ENCODE results near the gene GINS1. TPM values are rescaled to one million over a fixed set of nuclear protein-coding genes. Genes with fewer than 3 reads are reported as not detected.

Gene GINS1
- total RNA-seq, 1 donor from 2014 or later, result 6.6 TPM

DNA sequence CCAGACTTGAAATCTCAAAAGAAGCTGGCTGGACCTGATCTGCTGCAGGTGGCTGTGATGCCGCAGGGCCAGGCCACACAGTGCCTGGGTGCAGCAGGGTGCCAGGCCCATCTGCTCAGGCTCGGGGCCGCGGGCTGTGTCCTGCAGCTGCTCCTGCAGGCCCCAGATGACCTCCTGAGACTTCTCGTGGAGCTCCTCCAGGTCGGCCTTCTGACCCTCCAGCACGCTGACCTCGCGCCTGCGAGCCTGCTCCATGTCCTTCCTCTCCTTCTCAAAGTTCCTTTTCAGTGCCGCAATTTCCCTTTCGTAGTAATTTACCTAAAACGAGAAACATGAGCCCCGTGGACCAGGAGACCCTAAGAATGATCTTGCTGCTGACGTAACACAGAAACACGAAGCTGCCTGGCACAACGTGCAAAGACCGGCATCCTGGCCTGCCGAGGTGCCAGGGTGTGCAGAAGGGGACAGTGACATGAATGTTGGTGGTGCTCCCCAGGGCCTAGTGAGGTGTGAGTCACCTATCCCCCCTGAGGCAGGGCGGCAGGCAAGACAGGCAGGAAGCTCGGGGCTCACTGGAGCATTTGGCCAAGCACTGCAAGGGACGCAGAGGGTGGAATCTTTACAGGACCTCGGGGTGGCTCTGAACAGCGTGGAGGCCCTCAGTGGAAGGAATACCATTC is 71.6 kb downstream of the GINS1 start:
- H3K36me3 Mint-ChIP-seq (ENCODE audit: low read depth, unreplicated experiment), result peaks cover 19% of the 10 kb centered on the region
- DNase-seq (ENCODE audit: low read depth) (no peak), FAIRE-seq (no peak)
- H3K9me3 Mint-ChIP-seq (ENCODE audit: unreplicated experiment), result no peaks in the 10 kb centered on the region
- no peak for TF ChIP-seq EZH2 (IDR thresholded peaks at IDR 0.05; ENCODE audit: insufficient read depth, low read length)
- no peak overlapping the region for H2AFZ ChIP-seq (ENCODE audit: low read depth, low read length)
- H3K4me1 Mint-ChIP-seq (ENCODE audit: low read depth, unreplicated experiment), result no peaks in the 10 kb centered on the region
- H3K9me3 ChIP-seq (ENCODE audit: insufficient read depth, low read depth, low read length), result no peaks in the 10 kb centered on the region
- no peak overlapping the region for H3K9ac ChIP-seq (ENCODE audit: low read length)
- no peaks in the 10 kb centered on the region for H3K79me2 ChIP-seq (ENCODE audit: insufficient read depth, low read length)
- no peak overlapping the region for H3K27ac ChIP-seq (ENCODE audit: low read depth, low read length)
- no peaks in the 10 kb centered on the region for H3K4me1 ChIP-seq (ENCODE audit: insufficient read depth, low read length)
- H4K20me1 ChIP-seq (ENCODE audit: insufficient read depth, low read length), result no peaks in the 10 kb centered on the region
- H3K27me3 ChIP-seq (ENCODE audit: insufficient read depth, low read length), result no peaks in the 10 kb centered on the region
- no peaks in the 10 kb centered on the region for H3K27me3 Mint-ChIP-seq (ENCODE audit: low read depth, unreplicated experiment)
- no peak overlapping the region for H3K4me2 ChIP-seq (ENCODE audit: low read length)
- H3K4me3 Mint-ChIP-seq (ENCODE audit: unreplicated experiment), result no peak overlapping the region
- H3K36me3 ChIP-seq (ENCODE audit: insufficient read depth, low read length), result no peaks in the 10 kb centered on the region
- no peak overlapping the region for H3K4me3 ChIP-seq (ENCODE audit: insufficient read depth, low read depth, low read length)
- no peak overlapping the region for H3K27ac Mint-ChIP-seq (ENCODE audit: unreplicated experiment)

- no peak overlapping the region for H3K27ac Mint-ChIP-seq (ENCODE audit: unreplicated experiment)
- Histone ChIP-seq H3K4me1 (ENCODE audit: insufficient read depth, low read length) (peaks cover 1% of the 10 kb centered on the region), H3K9ac (ENCODE audit: low read length) (no peak overlapping the region), H3K79me2 (ENCODE audit: insufficient read depth, low read length) (no peaks in the 10 kb centered on the region), H3K27me3 (ENCODE audit: insufficient read depth, low read length) (no peaks in the 10 kb centered on the region), H2AFZ (ENCODE audit: low read depth, low read length) (no peak overlapping the region), H3K4me3 (ENCODE audit: insufficient read depth, low read depth, low read length) (no peak overlapping the region), H3K27ac (ENCODE audit: low read depth, low read length) (no peak overlapping the region), H3K4me2 (ENCODE audit: low read length) (no peak overlapping the region), H4K20me1 (ENCODE audit: insufficient read depth, low read length) (peaks cover 4% of the 10 kb centered on the region), H3K36me3 (ENCODE audit: insufficient read depth, low read length) (no peaks in the 10 kb centered on the region), H3K9me3 (ENCODE audit: insufficient read depth, low read depth, low read length) (no peaks in the 10 kb centered on the region)
- no peaks in the 10 kb centered on the region for H3K27me3 Mint-ChIP-seq (ENCODE audit: low read depth, unreplicated experiment)
- H3K4me1 Mint-ChIP-seq (ENCODE audit: low read depth, unreplicated experiment), result no peaks in the 10 kb centered on the region
- no peaks in the 10 kb centered on the region for H3K9me3 Mint-ChIP-seq (ENCODE audit: unreplicated experiment)
- DNase-seq (ENCODE audit: low read depth) (no peak), FAIRE-seq (no peak)
- H3K4me3 Mint-ChIP-seq (ENCODE audit: unreplicated experiment), result no peak overlapping the region
- no peak for TF ChIP-seq EZH2 (IDR thresholded peaks at IDR 0.05; ENCODE audit: insufficient read depth, low read length)
- no peak for TF ChIP-seq CTCF (IDR thresholded peaks at IDR 0.05; ENCODE audit: insufficient read depth, low read depth, low read length)
- peaks cover 19% of the 10 kb centered on the region for H3K36me3 Mint-ChIP-seq (ENCODE audit: low read depth, unreplicated experiment)
Measured at GRCh38 chr20:25479638-25480037, 72.2 kb downstream of the GINS1 start.

DNA sequence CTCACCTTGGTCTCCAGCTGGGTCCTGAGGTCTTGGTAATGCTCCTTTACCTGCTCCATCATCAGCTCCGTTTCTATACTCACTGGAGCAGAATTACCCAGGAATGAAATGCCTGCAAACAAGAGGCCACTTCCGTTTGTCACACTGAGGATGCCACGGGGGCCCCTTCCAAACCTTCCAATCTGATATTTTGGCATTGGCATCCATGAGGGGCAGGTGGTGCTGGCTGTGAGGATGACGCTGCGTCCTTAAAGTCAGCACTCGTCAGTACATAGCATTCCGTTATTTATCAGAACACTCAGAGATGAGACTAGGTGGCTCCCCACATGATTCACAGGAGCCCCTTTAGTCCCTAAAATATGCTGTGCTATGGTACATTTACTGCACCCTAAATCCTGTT is 72.7 kb downstream of the GINS1 start:
- Histone ChIP-seq H2AFZ (ENCODE audit: low read depth, low read length) (no peak overlapping the region), H3K9me3 (ENCODE audit: insufficient read depth, low read depth, low read length) (no peaks in the 10 kb centered on the region), H4K20me1 (ENCODE audit: insufficient read depth, low read length) (peaks cover 9% of the 10 kb centered on the region), H3K27me3 (ENCODE audit: insufficient read depth, low read length) (no peaks in the 10 kb centered on the region), H3K4me2 (ENCODE audit: low read length) (no peak overlapping the region), H3K79me2 (ENCODE audit: insufficient read depth, low read length) (no peaks in the 10 kb centered on the region), H3K4me1 (ENCODE audit: insufficient read depth, low read length) (peaks cover 6% of the 10 kb centered on the region), H3K27ac (ENCODE audit: low read depth, low read length) (no peak overlapping the region), H3K36me3 (ENCODE audit: insufficient read depth, low read length) (no peaks in the 10 kb centered on the region), H3K9ac (ENCODE audit: low read length) (no peak overlapping the region), H3K4me3 (ENCODE audit: insufficient read depth, low read depth, low read length) (no peak overlapping the region)
- DNase-seq (ENCODE audit: low read depth) (no peak), FAIRE-seq (no peak)
- Mint-ChIP-seq H3K27me3 (ENCODE audit: low read depth, unreplicated experiment) (no peaks in the 10 kb centered on the region), H3K4me3 (ENCODE audit: unreplicated experiment) (no peak overlapping the region), H3K36me3 (ENCODE audit: low read depth, unreplicated experiment) (peaks cover 19% of the 10 kb centered on the region), H3K4me1 (ENCODE audit: low read depth, unreplicated experiment) (no peaks in the 10 kb centered on the region), H3K9me3 (ENCODE audit: unreplicated experiment) (no peaks in the 10 kb centered on the region), H3K27ac (ENCODE audit: unreplicated experiment) (no peak overlapping the region)
- TF ChIP-seq EZH2 (IDR thresholded peaks at IDR 0.05; ENCODE audit: insufficient read depth, low read length) (no peak), CTCF (IDR thresholded peaks at IDR 0.05; ENCODE audit: insufficient read depth, low read depth, low read length) (no peak)
